GM13977 (cell line): ENCODE measurements around the gene TIMM17A.

Experiments
- DNase-seq: peaks from one replicate; pipeline ENCODE4 v3.0.0; 2012; ENCODE audit warnings: low spot score
- in situ Hi-C: fragments of 300-500 bp; cut with MboI; formaldehyde crosslinking; loops from one replicate; pipeline ENCODE4 v1.12.0; 2022; ENCODE audit warnings: low sequenced_read_pairs, low pct_unique_long_range_greater_than_20kb, mixed read lengths, inconsistent platforms; ENCODE audit not compliant: unreplicated experiment
- TF ChIP-seq, protein P1 (sequence below): IDR thresholded peaks from 2 replicates; pipeline ENCODE4 v1.5.1; 2012; ENCODE audit warnings: mild to moderate bottlenecking, control low read depth; ENCODE audit not compliant: insufficient read depth; ENCODE audit errors: extremely low read depth, missing control alignments

The TIMM17A gene

DNA sequence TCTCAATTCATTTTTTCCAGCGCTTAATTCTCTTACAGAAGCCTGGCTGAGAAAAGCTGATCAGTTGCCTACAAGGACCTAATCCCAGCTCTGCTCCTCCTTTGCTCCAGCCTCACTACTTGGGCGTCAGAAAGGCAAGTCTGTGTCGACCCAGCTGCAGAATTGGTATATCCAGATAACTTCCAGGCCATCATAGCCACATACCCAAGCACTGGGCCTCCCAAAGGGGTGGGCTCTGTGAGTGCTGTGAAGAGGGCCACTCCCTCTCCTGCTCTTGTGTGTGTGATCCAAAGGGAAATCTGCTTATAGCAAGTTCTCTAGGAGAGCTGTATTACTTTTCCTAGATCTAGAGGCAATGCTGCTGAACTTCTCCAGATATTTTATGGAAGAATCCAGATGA, 27.0 kb upstream of the TIMM17A start:
- no peak for DNase-seq
- TF ChIP-seq, protein P1, sequence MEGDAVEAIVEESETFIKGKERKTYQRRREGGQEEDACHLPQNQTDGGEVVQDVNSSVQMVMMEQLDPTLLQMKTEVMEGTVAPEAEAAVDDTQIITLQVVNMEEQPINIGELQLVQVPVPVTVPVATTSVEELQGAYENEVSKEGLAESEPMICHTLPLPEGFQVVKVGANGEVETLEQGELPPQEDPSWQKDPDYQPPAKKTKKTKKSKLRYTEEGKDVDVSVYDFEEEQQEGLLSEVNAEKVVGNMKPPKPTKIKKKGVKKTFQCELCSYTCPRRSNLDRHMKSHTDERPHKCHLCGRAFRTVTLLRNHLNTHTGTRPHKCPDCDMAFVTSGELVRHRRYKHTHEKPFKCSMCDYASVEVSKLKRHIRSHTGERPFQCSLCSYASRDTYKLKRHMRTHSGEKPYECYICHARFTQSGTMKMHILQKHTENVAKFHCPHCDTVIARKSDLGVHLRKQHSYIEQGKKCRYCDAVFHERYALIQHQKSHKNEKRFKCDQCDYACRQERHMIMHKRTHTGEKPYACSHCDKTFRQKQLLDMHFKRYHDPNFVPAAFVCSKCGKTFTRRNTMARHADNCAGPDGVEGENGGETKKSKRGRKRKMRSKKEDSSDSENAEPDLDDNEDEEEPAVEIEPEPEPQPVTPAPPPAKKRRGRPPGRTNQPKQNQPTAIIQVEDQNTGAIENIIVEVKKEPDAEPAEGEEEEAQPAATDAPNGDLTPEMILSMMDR = no peak
- in situ Hi-C loops = no loop called here

DNA sequence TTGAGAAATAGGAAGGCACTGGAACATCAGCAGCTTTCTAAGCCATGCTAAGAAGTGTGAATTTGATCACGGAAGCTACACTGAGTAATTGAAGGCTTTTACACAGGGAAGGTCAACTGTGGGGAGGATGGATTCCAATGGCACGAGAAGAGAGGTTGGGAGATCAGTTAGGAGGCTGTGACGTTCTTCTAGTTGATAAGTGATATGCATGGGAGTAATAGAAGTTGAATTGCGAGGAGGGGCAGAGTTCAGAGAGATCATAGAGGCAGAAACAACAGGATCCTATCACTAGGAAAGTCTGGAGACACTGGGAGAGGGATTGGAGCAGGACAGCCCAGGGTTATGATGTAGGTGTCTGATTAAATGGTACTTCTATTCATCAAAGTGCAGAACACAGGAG, 25.2 kb upstream of the TIMM17A start:
- in situ Hi-C loops = no loop called here
- DNase-seq = no peak
- TF ChIP-seq, protein P1 = no peak

DNA sequence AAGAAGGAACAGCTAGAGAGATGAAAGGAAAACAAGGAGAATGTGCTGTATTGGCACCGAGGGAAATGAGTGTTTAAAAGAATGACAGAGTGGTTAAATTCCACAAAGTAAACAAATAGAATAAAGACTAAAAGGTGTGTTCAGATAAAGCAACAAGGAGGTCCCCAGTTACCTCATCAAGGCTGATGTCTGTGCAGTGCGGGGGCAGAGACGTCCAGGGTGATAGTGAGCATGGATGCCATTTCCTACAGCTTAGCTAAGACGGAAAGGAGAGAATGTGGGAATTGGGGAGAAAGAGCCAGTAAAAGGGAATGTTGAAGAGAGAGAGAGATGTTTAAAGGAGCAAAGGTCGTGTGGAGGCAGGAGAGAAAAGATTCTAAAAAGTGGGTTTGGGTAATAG, 24.5 kb upstream of the TIMM17A start:
- TF ChIP-seq, protein P1 = no peak
- DNase-seq = no peak
- in situ Hi-C loops = no loop called here

DNA sequence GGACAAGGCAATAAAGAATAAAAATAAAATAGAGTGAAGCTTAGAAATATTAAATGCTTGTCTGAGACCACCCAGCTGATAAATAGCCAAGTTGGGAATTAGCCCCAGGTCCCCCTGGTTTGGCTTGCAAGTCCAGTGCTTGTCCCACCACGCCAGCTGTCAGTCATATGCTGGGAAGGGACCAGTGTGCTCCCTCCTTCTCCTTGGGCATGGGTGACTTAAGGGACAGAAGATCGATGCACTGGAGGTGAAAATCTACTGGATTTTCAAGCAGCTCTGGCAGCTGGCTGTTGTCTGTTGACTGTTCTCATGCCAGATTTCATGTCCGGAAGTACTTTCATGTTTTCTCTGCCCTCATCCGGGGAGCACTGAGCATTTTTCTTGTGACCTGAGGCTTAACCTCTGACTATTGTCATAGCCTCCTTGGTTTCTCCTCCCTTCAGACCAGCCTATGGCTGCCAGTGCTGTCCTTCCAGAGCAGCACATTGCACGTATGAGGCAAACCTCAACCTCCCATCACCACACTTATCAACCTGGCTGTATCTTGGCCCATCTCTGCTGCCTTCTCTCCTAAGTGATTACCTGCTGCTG, 21.4 kb upstream of the TIMM17A start:
- in situ Hi-C loops = no loop called here
- no peak for DNase-seq
- TF ChIP-seq, protein P1 = no peak

DNA sequence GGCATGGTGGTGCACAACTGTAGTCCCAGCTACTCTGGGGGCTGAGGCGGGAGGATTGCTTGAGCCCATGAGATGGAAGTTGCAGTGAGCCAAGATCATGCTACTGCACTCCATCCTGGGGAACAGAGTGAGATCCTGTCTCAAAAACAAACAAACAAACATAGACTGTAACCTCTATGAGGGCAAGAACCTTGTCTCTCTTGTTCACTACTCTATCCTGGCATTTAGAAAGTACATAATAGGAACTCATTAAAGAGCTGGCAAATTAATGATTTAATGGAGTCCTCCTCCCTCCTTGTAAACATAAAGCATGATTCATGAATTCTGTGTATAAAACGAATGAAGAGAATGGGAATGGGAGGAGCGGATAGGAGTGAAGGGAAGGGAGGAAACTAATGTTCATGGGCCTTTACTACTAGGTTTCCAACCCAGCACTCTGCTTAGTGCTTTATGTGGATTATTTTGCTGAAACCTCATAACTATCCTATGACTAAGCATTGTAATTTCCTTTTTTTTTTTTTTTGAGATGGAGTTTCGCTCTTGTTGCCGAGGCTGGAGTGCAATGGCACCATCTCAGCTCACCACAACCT, 17.6 kb upstream of the TIMM17A start:
- TF ChIP-seq, protein P1 = no peak
- in situ Hi-C loops = no loop called here
- DNase-seq = no peak

DNA sequence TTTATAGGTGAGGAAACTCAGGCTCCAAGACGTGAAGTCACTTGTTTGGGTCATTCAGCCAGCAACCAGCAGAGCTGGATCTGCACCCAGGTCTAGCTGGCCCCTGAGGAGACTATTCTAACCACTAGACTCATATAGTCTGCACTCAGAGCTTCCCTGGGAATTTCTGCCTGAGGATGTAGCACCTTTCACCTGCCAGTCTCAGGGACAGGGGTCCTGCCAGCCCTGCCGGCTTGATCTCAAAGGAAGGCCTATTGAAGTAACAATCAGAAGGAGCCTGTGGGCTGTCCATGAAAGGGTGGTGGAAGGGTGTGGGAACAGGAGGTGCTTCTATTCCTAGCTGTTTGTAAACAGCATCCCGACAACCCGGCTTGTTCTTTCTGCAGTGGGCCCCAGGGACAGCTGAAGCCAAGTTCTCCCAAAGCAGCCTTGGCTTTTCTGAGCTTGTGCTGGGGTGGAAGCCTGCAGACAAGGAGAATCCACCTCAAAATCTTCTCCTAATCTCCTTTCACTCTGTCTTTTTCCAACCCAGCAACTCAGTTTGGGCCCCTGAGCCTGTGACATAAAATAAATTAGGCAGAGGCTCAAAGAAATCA, 16.8 kb upstream of the TIMM17A start:
- in situ Hi-C loops = no loop called here
- TF ChIP-seq, protein P1 = no peak
- no peak for DNase-seq

DNA sequence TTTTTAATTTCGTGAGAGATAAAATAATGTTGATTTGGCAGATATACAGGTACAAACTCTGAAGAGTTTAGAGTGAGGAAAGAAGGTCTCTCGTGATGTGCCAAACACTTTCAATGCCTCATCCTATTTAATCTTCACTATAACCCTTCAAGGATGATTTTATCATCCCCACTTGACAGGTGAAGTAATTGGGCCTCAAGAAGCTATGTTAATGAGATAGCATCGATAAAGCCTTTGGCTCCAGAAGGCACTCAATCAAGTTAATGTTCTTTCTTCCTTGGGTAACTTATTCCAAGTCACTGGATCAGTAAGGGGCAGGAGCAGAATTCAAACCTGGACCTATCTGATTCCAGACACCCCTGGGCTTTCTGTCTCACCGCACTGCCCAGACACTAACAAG, 16.2 kb upstream of the TIMM17A start:
- no peak for DNase-seq
- TF ChIP-seq, protein P1 = no peak
- in situ Hi-C loops = no loop called here
